ENCODE measurements around the gene EXD2.

The EXD2 gene

GRCh38 chr14:69237142-69237541 lies 45.8 kb downstream of the EXD2 start:
- no peaks in the 10 kb centered on the region for H3K27me3 ChIP-seq (ENCODE audit: control insufficient read depth, low read length)
- no peak for TF ChIP-seq EZH2phosphoT487 (IDR thresholded peaks at IDR 0.05; ENCODE audit: borderline replicate concordance, low read length)
- TF ChIP-seq CTCF (IDR thresholded peaks at IDR 0.05; ENCODE audit: low read depth, low read length, poor library complexity, severe bottlenecking): no peak
- H3K9me3 ChIP-seq (ENCODE audit: control insufficient read depth, insufficient read depth, low read length): no peaks in the 10 kb centered on the region
- H3K27ac ChIP-seq (ENCODE audit: low read depth, low read length): no peak overlapping the region
- no peaks in the 10 kb centered on the region for H4K20me1 ChIP-seq (ENCODE audit: control insufficient read depth, insufficient read depth, low read depth, low read length)
- no peaks in the 10 kb centered on the region for H3F3A ChIP-seq (ENCODE audit: control insufficient read depth, insufficient read depth)
- H3K79me2 ChIP-seq (ENCODE audit: control insufficient read depth, low read length): no peaks in the 10 kb centered on the region
- H3K4me1 ChIP-seq (ENCODE audit: control insufficient read depth, low read length): no peaks in the 10 kb centered on the region
- no peaks in the 10 kb centered on the region for H3K9me2 ChIP-seq (replicated peaks; ENCODE audit: control insufficient read depth, low read length)
- H3K4me2 ChIP-seq (ENCODE audit: low read length): no peak overlapping the region
- H3K4me3 ChIP-seq (ENCODE audit: low read length): no peak overlapping the region
- no peaks in the 10 kb centered on the region; the same call in 1 of the 2 replicates for H3K36me3 ChIP-seq (ENCODE audit: control insufficient read depth, low read length)

GRCh38 chr14:69237584-69237983 lies 46.3 kb downstream of the EXD2 start:
- TF ChIP-seq EZH2phosphoT487 (IDR thresholded peaks at IDR 0.05; ENCODE audit: borderline replicate concordance, low read length) (no peak), CTCF (IDR thresholded peaks at IDR 0.05; ENCODE audit: low read depth, low read length, poor library complexity, severe bottlenecking) (no peak)
- Histone ChIP-seq H3K9me2 (replicated peaks; ENCODE audit: control insufficient read depth, low read length) (no peaks in the 10 kb centered on the region), H3K4me1 (ENCODE audit: control insufficient read depth, low read length) (no peaks in the 10 kb centered on the region)

GRCh38 chr14:69238883-69239282 lies 47.6 kb downstream of the EXD2 start:
- no peaks in the 10 kb centered on the region for H3K9me2 ChIP-seq (replicated peaks; ENCODE audit: control insufficient read depth, low read length)
- no peaks in the 10 kb centered on the region for H3K27me3 ChIP-seq (ENCODE audit: control insufficient read depth, low read length)
- no peaks in the 10 kb centered on the region for H3K4me1 ChIP-seq (ENCODE audit: control insufficient read depth, low read length)
- no peaks in the 10 kb centered on the region for H4K20me1 ChIP-seq (ENCODE audit: control insufficient read depth, insufficient read depth, low read depth, low read length)
- TF ChIP-seq EZH2phosphoT487 (IDR thresholded peaks at IDR 0.05; ENCODE audit: borderline replicate concordance, low read length): no peak
- TF ChIP-seq CTCF (IDR thresholded peaks at IDR 0.05; ENCODE audit: low read depth, low read length, poor library complexity, severe bottlenecking): no peak
- no peak overlapping the region for H3K4me3 ChIP-seq (ENCODE audit: low read length)
- H3K79me2 ChIP-seq (ENCODE audit: control insufficient read depth, low read length): no peaks in the 10 kb centered on the region
- H3F3A ChIP-seq (ENCODE audit: control insufficient read depth, insufficient read depth): no peaks in the 10 kb centered on the region
- H3K27ac ChIP-seq (ENCODE audit: low read depth, low read length): no peak overlapping the region
- H3K9me3 ChIP-seq (ENCODE audit: control insufficient read depth, insufficient read depth, low read length): no peaks in the 10 kb centered on the region
- no peak overlapping the region for H3K4me2 ChIP-seq (ENCODE audit: low read length)
- no peaks in the 10 kb centered on the region; the same call in 1 of the 2 replicates for H3K36me3 ChIP-seq (ENCODE audit: control insufficient read depth, low read length)

More at GRCh38 chr14:69237584-69237983, 46.3 kb downstream of the EXD2 start:
- Histone ChIP-seq H3K36me3 (ENCODE audit: control insufficient read depth, low read length) (no peaks in the 10 kb centered on the region; the same call in 1 of the 2 replicates), H3F3A (ENCODE audit: control insufficient read depth, insufficient read depth) (no peaks in the 10 kb centered on the region), H3K4me3 (ENCODE audit: low read length) (no peak overlapping the region), H3K9me3 (ENCODE audit: control insufficient read depth, insufficient read depth, low read length) (no peaks in the 10 kb centered on the region), H3K79me2 (ENCODE audit: control insufficient read depth, low read length) (no peaks in the 10 kb centered on the region), H3K27me3 (ENCODE audit: control insufficient read depth, low read length) (no peaks in the 10 kb centered on the region), H3K27ac (ENCODE audit: low read depth, low read length) (no peak overlapping the region), H4K20me1 (ENCODE audit: control insufficient read depth, insufficient read depth, low read depth, low read length) (no peaks in the 10 kb centered on the region), H3K4me2 (ENCODE audit: low read length) (no peak overlapping the region)
